Measurements from ENCODE around the gene NPFFR1.

NPFFR1 gene

GRCh38 chr10:70312972-70313371 lies 29.2 kb upstream of the NPFFR1 start:
- DNase-seq, result no peak

- DNase-seq, result no peak
Measured at GRCh38 chr10:70312249-70312648, 28.4 kb upstream of the NPFFR1 start.

- DNase-seq, result no peak
Measured at GRCh38 chr10:70311698-70312097, 27.9 kb upstream of the NPFFR1 start.

GRCh38 chr10:70309661-70310060 lies 25.9 kb upstream of the NPFFR1 start:
- no peak for DNase-seq

GRCh38 chr10:70308121-70309060 lies 24.6 kb upstream of the NPFFR1 start:
- no peak for DNase-seq

GRCh38 chr10:70306886-70307520 lies 23.2 kb upstream of the NPFFR1 start:
- no peak for DNase-seq

GRCh38 chr10:70306181-70306705 lies 22.4 kb upstream of the NPFFR1 start:
- no peak for DNase-seq

GRCh38 chr10:70303730-70304129 lies 19.9 kb upstream of the NPFFR1 start:
- no peak for DNase-seq

GRCh38 chr10:70302292-70302691 lies 18.5 kb upstream of the NPFFR1 start:
- no peak for DNase-seq

GRCh38 chr10:70300908-70301597 lies 17.2 kb upstream of the NPFFR1 start:
- no peak for DNase-seq

- DNase-seq, result no peak
Measured at GRCh38 chr10:70300461-70300860, 16.7 kb upstream of the NPFFR1 start.

GRCh38 chr10:70299876-70300275 lies 16.1 kb upstream of the NPFFR1 start:
- no peak for DNase-seq

- no peak for DNase-seq
Measured at GRCh38 chr10:70298393-70298792, 14.6 kb upstream of the NPFFR1 start.

GRCh38 chr10:70297224-70297623 lies 13.4 kb upstream of the NPFFR1 start:
- no peak for DNase-seq

- no peak for DNase-seq
Measured at GRCh38 chr10:70296406-70296899, 12.6 kb upstream of the NPFFR1 start.

- DNase-seq, result no peak
Measured at GRCh38 chr10:70295926-70296325, 12.1 kb upstream of the NPFFR1 start.

- DNase-seq, result no peak
Measured at GRCh38 chr10:70295321-70295720, 11.5 kb upstream of the NPFFR1 start.

GRCh38 chr10:70293169-70293843 lies 9.5 kb upstream of the NPFFR1 start:
- DNase-seq, result no peak

- DNase-seq, result no peak
Measured at GRCh38 chr10:70292004-70292403, 8.2 kb upstream of the NPFFR1 start.

GRCh38 chr10:70289739-70290138 lies 5.9 kb upstream of the NPFFR1 start:
- DNase-seq, result no peak

- no peak for DNase-seq
Measured at GRCh38 chr10:70286616-70287015, 2.8 kb upstream of the NPFFR1 start.

- no peak for DNase-seq
Measured at GRCh38 chr10:70285476-70285831, 1.6 kb upstream of the NPFFR1 start.

All from activated effector memory CD4-positive, alpha-beta T cell treated with anti-CD3 and anti-CD28 coated beads, Interleukin-2, amount 50 U/mL, for 16 hours (primary cell).